Stimulated activated CD4-positive, alpha-beta T cell treated with anti-CD3 and anti-CD28 coated beads, Interleukin-1b, Interleukin-23, amount 100 ng/mL, for 1 hour (primary cell): ENCODE data around the gene KCNH1.

ENCODE experiments used
- DNase-seq, 2 donors: peaks; one replicate each; pipeline ENCODE4 v3.0.0-alpha.2; 2020; ENCODE audit warnings: low read depth in 2 of 2

KCNH1 gene

DNA sequence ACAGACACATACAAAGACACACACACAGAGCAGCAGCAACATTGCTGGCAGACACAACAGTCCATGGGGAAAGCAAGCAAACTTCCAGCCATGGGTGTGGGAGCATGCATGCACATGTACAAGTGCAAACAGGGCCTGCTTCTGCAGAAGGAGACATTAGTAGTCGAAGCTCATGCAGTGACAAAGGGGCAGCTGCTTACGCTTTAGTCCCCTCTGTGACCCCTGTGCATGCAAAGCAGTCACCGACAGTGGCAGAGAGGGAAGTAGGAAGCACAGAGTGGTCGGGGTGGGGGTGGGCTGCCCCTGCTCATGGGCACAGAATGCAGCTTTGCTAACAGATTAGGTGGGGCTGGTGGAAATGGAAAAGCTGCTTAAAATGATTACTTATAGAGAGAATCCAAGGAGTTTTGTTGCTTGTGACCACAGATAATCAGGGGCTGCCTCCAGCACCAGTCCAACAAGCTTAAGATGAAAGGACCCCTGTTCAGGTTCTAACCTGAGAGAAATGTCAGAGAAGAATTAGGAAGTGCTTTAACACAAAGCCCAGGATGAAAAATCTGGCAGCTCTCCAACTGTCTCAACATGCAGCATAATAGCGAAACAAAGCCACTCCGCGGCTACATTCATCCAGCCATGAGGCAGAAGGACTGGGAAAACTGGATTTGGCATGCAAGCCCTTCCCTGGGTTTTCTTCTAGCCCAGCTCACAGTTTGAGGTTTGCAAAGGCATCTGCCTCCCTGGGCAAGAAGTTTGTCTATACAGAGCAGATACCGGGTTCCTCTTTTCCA lies 378.9 kb downstream of the KCNH1 start:
- DNase-seq: no peak

DNA sequence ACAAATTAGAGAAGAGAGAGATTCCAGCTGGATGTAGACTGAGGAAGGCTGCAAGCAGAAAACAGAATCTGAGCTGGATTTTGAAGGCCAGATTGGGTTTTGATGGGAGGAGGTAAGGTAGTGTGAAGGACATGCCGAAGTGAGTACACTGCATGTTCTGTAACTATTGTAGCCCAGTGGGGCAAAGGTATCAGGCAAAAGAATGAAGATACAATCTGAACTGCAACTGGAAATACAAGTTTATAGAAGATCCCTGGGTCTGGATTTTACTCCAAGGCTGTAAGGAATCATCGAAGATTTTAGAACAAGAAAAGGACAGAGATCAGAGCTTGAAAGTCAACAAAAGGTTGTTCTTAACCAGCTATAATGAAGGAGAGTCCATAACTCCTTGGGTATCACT lies 382.0 kb downstream of the KCNH1 start:
- DNase-seq: no peak

DNA sequence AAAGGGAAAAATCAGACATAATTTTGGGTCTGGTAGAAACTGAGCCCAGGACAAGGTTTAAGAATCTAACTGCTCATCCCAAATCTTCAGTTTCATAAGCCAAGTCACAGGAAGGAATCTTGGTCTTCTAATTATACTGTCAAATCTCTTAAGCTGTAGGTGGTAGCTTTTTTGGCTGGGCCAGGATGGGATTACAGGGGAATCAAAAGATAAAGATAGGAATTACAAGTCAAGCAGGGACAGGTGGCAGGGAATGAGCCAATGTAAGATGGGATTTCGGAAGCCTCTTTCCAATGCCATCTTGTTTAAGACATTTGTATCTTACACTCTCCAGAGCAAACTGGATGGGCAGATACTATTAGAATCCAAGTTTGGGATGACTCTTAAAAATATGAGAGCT lies 383.5 kb downstream of the KCNH1 start:
- no peak for DNase-seq

DNA sequence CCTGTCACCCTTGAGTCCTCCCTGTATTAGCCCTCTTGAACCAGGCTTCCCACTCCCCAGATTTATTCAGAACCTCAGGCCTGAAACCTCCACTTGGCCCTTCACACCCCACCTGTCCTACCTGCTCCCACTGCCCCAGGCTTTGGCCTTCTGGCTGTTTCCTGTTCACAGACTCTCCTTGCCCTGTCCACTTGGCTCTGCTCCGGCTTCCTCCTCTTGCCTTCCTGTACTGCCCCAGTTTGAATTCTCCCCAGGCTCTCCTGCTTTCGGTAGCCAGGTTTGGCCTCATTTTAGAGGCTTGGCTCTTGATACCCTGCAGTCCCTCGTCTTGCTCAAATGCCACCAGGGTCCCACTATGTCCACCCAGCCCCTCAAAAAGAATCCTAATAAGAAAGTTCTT lies 385.2 kb downstream of the KCNH1 start:
- no peak for DNase-seq

DNA sequence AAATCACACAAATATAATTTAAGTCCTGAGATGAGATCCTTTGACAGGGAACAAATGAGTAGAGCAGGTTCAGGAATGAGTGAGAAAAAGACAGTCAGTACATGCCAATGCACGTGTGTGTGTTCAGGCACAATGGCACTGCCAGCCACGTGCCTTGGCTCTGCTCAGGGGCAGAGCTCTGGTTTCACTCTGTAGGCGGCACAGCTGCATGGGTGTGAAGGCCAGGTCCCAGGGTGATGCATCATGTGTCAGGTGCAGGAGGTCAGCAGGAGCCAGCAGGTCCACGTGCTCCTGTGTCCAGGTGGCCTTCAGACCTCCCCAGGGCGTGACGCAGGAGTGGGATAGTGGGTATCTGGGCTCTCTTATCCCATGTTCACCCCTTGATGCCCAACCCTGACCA lies 386.1 kb downstream of the KCNH1 start:
- no peak for DNase-seq

DNA sequence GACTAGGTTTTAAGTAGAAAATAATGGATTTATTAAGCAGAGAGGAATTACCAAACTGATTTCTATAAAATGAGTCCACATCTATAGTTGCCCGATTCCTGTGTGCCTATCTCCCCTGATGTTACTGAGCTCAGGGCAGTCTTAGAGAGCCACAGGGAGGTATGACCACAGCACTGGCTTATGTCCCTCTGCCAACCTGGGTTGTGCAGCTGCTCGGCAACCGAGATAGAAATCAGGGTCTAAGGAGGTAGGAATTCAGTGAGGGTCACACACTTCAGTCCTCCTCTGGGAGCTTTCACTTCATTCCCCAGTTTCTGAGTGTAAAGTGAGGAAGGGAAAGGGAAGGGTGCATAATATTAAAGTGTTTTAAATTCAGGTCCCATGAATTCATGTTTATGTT lies 386.8 kb downstream of the KCNH1 start:
- no peak for DNase-seq

- no peak for DNase-seq
Observed at GRCh38 chr1:210746024-210746731, 387.8 kb downstream of the KCNH1 start.

DNA sequence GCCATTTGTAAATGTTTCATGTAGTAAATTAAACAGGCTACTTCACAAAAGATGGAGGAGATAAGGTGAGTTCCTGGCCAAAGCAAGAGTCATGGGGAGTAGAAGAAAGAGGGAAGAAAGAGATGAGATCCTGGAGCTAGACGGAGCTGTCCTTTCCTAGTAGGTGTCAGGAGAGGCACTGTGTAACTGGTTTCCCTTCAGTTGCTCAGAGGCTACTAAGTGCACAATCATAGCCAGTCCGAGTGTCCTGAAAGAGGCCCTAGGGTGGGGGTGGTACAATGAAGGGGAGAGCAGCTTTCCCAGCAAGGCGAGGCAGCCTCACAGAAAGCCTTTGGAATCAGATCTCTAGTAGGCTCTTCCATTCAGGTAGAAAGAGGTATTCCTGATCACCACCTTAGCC lies 390.9 kb downstream of the KCNH1 start:
- DNase-seq: no peak

- no peak for DNase-seq
Observed at GRCh38 chr1:210741564-210741963, 392.4 kb downstream of the KCNH1 start.

DNA sequence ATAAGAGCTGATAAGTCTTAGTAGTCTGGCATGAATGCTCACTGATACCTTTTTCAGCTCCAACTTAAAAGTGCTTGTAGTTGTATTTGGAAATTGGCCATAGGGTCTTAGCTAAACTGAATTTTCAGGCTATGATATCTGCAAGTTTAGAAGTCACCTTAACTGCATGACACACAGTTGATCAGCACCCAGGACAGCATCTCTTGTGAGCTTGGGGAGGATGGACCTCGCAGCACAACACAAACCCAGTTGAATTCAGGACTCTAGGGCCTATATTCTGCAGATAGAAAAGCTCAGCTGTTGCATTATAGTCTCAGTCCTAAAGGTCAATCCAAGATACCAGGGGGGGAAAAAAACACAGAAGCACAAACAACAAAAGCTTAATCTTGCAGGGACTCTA lies 394.3 kb downstream of the KCNH1 start:
- no peak for DNase-seq

DNA sequence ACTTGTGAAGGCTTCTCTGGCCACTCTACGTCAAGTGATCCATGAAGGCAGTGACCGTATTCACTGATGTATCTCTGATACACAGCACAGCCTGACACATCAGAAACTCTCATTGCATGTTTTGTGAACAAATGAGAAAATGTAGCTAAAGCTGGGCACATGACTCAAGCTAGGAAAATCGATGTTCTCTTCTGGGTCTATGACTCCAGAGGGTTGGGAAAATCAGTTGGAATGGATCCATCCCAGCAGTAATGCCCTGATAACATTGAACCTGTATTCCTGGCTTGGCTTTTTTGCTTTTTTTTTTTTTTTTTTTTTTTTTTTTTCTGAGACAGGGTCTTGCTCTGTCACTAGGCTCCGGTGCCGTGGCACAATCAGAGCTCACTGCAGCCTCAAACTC lies 395.7 kb downstream of the KCNH1 start:
- no peak for DNase-seq

DNA sequence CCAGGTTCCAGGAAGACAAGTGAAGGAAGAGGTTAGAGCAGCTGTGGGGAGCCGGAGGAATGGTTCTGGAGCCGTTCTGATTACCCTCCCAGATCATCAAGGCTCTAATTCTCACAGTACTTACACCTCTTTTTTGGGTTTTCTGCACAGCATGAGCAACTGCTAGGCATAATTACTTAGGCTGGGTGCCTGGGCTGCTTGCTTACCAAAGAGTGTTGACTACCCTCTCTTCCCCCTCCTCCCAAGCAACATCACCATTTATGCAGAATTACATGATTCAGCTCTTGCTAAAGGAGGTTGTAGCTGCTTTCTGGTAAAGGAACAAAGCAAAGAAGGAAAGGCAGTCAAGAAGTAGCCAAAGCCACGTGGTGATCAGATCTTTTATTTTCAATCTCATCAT lies 397.2 kb downstream of the KCNH1 start:
- no peak for DNase-seq

DNA sequence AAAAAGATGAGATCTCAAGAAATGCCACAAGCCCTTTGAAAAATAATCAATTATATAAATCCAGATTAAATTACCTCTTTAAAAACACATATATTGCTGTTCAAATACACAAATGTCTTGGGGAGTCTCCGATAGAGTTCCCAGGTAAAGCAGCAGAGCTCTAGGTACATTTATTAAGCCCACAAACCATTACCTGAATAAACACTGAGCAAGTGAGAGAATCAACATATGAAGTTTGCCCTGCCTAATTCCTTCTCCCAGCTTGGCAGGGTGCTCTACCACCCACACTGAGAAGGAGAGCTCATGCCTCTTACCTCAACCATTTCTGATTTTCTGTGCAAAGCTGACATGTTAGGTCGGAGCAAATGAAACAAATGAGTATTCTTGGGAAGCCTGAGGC lies 402.4 kb downstream of the KCNH1 start:
- DNase-seq: no peak

- DNase-seq: no peak
Observed at GRCh38 chr1:210731193-210731592, 402.8 kb downstream of the KCNH1 start.

DNA sequence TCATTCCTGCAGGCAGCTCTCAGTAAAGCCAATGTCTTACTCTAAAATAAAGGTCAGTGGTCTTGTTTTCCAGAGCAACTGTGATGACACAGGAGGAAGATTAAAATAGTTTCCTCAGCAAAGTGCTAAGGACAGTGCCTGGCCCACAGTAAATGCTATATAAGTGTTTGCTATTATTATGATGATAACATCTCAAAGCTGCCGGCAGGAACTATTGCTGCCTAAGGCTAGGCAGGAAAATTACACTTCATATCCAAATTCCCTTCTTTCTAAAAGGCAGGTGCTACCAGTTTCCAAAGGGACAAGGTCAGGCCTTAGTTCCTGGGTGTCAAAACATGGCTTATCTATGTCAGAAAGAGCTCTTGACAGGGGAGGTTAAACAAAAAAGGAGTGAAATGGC lies 403.9 kb downstream of the KCNH1 start:
- no peak for DNase-seq

DNA sequence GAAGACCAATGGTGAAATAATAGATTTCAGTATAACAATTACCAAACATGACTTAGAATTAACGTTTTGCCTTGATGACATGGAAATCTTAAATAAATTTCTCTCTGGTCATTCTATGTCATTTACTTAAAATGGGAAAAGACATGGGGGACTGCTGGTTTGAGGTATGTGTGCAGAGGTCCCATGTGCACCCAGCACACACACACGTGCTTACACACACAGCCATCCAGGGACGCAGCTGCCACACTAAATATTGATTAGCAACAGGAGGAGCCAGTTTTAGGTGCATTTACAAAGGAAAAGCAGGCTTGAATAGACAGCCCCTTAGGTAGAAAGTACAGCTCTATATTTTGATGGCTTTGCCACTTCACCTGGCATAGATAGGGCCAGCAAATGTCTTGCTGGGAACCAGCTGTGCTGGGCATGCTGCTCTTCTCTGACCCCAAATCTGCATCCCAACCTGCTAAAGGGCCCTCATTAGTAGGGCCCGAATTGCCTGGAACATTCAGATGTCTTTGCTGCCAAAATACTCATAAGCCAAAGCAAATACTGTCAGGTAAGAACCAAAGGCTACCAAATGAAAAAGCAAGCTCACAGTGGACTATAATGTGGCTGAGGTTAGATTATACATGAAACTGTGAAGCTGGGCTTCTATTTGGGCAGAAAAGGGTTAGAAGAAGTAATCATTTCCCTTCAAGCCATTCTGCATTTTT lies 405.4 kb downstream of the KCNH1 start:
- no peak for DNase-seq

DNA sequence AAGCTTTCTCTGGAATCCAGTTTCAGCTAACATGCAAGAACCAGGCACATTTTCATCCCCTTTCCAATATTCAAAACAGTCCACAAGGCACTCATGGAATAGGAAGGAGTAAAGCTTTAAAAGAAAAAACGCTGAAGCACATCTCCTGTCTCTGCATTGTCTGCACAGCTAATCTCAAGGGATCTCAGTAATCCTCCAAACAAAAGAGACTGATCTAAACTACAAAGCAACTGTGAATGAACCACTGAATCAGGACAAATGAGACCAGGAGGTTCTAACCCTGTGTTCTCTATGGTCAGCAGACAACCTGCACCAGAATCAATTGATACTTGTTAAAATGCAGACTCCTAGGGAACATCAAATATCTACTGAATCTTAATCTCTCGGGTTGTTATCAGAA lies 406.2 kb downstream of the KCNH1 start:
- DNase-seq: no peak

- DNase-seq: no peak
Observed at GRCh38 chr1:210726621-210727020, 407.3 kb downstream of the KCNH1 start.

GRCh38 chr1:210724768-210725167 lies 409.2 kb downstream of the KCNH1 start:
- DNase-seq: no peak

GRCh38 chr1:210723646-210724045 lies 410.3 kb downstream of the KCNH1 start:
- no peak for DNase-seq

GRCh38 chr1:210722410-210723081 lies 411.4 kb downstream of the KCNH1 start:
- DNase-seq: no peak

DNA sequence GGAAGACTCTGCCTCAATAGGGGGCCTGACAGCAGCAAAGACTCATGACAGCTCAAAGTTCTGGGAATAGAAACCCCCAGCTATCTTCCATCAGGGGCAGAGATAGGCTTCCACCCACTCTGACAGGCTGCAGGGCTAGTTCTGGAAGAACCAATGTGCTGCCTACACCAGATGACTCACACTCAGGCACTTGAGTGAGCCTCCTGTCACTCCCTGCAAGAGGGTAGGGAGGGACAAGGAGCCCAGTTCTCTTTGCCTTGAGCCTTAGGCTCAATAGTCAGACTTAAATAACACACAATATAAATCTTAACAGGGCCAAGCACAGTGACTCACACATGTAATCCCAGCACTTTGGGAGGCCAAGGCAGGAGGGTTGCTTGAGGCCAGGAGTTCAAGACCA lies 418.9 kb downstream of the KCNH1 start:
- no peak for DNase-seq
